GM20000 (cell line): ENCODE results near the gene WWC2.

Experiments
- DNase-seq: peaks from one replicate; pipeline ENCODE4 v3.0.0; 2012; ENCODE audit warnings: low spot score
- CTCF ChIP-seq: IDR thresholded peaks from 2 replicates; pipeline ENCODE4 v1.5.1; 2012; ENCODE audit warnings: mild to moderate bottlenecking, control low read depth; ENCODE audit errors: extremely low read depth, missing control alignments

Gene WWC2

GRCh38 chr4:183255487-183255886, 156.4 kb downstream of the WWC2 start:
- no peak for TF ChIP-seq CTCF
- DNase-seq = no peak

- no peak for TF ChIP-seq CTCF
- no peak for DNase-seq
Measured at GRCh38 chr4:183256343-183256742, 157.3 kb downstream of the WWC2 start.

- peak; percentile 36 for DNase-seq
Measured at GRCh38 chr4:183256756-183257385, 157.8 kb downstream of the WWC2 start.

GRCh38 chr4:183257808-183258207, 158.8 kb downstream of the WWC2 start:
- TF ChIP-seq CTCF = no peak
- DNase-seq = no peak

More at GRCh38 chr4:183256756-183257385, 157.8 kb downstream of the WWC2 start:
- peak; percentile 72 for TF ChIP-seq CTCF

- DNase-seq = no peak
- no peak for TF ChIP-seq CTCF
Measured at GRCh38 chr4:183260491-183261151, 161.6 kb downstream of the WWC2 start.

GRCh38 chr4:183261953-183262775, 163.1 kb downstream of the WWC2 start:
- peak; percentile 65 for DNase-seq
- peak; percentile 83 for TF ChIP-seq CTCF

- no peak for DNase-seq
- no peak for TF ChIP-seq CTCF
Measured at GRCh38 chr4:183262776-183263100, 163.7 kb downstream of the WWC2 start.
